HepG2 (cell line): ENCODE data around the gene FBXW2. TPM values are rescaled to one million over a fixed set of nuclear protein-coding genes. Genes with fewer than 3 reads are reported as not detected.

Experiments
- AKAP8 ChIP-seq: sonication (generic); formaldehyde crosslinking; IDR thresholded peaks from 2 replicates; pipeline ENCODE4 v1.5.1; 2020; ENCODE audit warnings: mild to moderate bottlenecking, missing genetic modification reagents
- ARID5B ChIP-seq: IDR thresholded peaks from 2 replicates; pipeline ENCODE4 v1.4.0; 2020; ENCODE audit warnings: mild to moderate bottlenecking, missing genetic modification reagents
- CENPBD1 ChIP-seq: sonication (generic); formaldehyde crosslinking; IDR thresholded peaks from 2 replicates; pipeline ENCODE4 v1.8.0; 2022; ENCODE audit warnings: missing genetic modification reagents, low read depth, mild to moderate bottlenecking, borderline replicate concordance
- DDIT3 ChIP-seq: sonication (generic); formaldehyde crosslinking; IDR thresholded peaks from 2 replicates; pipeline ENCODE4 v1.4.0; 2020; ENCODE audit warnings: mild to moderate bottlenecking, missing genetic modification reagents
- EZH2 ChIP-seq: conservative IDR thresholded peaks from 2 replicates; pipeline ENCODE4 v1.6.1; 2012; ENCODE audit warnings: mild to moderate bottlenecking, low read depth, low read length, moderate library complexity
- GMEB2 ChIP-seq: IDR thresholded peaks from 2 replicates; pipeline ENCODE4 v1.6.1; 2016; ENCODE audit warnings: missing biosample characterization, missing genetic modification reagents, low read depth
- HNF1B ChIP-seq: sonication (generic); formaldehyde crosslinking; IDR thresholded peaks from 2 replicates; pipeline ENCODE4 v1.5.1; 2020; ENCODE audit warnings: mild to moderate bottlenecking, moderate library complexity, missing genetic modification reagents
- KLF12 ChIP-seq: sonication (generic); formaldehyde crosslinking; IDR thresholded peaks from 2 replicates; pipeline ENCODE4 v1.4.0; 2020; ENCODE audit warnings: missing genetic modification reagents, borderline replicate concordance
- MTF2 ChIP-seq: sonication (generic); formaldehyde crosslinking; IDR thresholded peaks from 2 replicates; pipeline ENCODE4 v1.5.0; 2020; ENCODE audit warnings: missing genetic modification reagents, borderline replicate concordance
- MXD4 ChIP-seq: IDR thresholded peaks from 2 replicates; pipeline ENCODE4 v1.6.1; 2016; ENCODE audit warnings: mild to moderate bottlenecking, missing biosample characterization, missing genetic modification reagents
- PITX1 ChIP-seq: sonication (generic); formaldehyde crosslinking; IDR thresholded peaks from 2 replicates; pipeline ENCODE4 v1.5.1; 2020; ENCODE audit warnings: mild to moderate bottlenecking, missing genetic modification reagents
- RCOR2 ChIP-seq: IDR thresholded peaks from 2 replicates; pipeline ENCODE4 v1.6.1; 2016; ENCODE audit warnings: missing biosample characterization, missing genetic modification reagents
- RELA ChIP-seq: sonication (generic); formaldehyde crosslinking; IDR thresholded peaks from 2 replicates; pipeline ENCODE4 v1.4.0; 2020; ENCODE audit warnings: missing genetic modification reagents
- REST ChIP-seq, 2 experiments: IDR thresholded peaks; 2 replicates each; pipeline ENCODE4 v1.6.1; 2011 to 2012; ENCODE audit warnings: low read length in 2 of 2, borderline replicate concordance in 1 of 2, low read depth in 1 of 2, mild to moderate bottlenecking in 1 of 2, moderate library complexity in 1 of 2
- SRSF4 ChIP-seq: fragments of 200-400 bp; formaldehyde crosslinking; IDR thresholded peaks from one replicate; pipeline ENCODE4 v1.6.1; 2018; ENCODE audit warnings: mild to moderate bottlenecking, low read depth, low read length, moderate library complexity; ENCODE audit not compliant: poor library complexity, severe bottlenecking
- ZNF33B ChIP-seq: sonication (generic); formaldehyde crosslinking; IDR thresholded peaks from 2 replicates; pipeline ENCODE4 v1.5.1; 2020; ENCODE audit warnings: mild to moderate bottlenecking, missing genetic modification reagents
- ZNF570 ChIP-seq: sonication (generic); formaldehyde crosslinking; IDR thresholded peaks from 2 replicates; pipeline ENCODE4 v1.4.0; 2020; ENCODE audit warnings: mild to moderate bottlenecking, missing genetic modification reagents, borderline replicate concordance
- polyA plus RNA-seq, 8 experiments: library from polyadenylated mRNA; depleted of rRNA in 3 of 8; stranded (reverse) in 7 of 8; unstranded in 1 of 8; fragments of >200 nt; fragmentation: Illumina TruSeq in 4 of 8; extraction: Trizol in 4 of 8; gene quantifications; 2 replicates each; pipeline versions ENCODE4 v1.2.1 to v1.2.3, GENCODE V29; 2011 to 2016; ENCODE audit warnings: low read depth in 4 of 8, missing spikeins in 1 of 8, mixed read lengths in 1 of 8; ENCODE audit not compliant: insufficient read depth in 1 of 8
- total RNA-seq, 5 experiments: library from RNA; depleted of rRNA; stranded (reverse); fragments of >200 nt; fragmentation: Illumina TruSeq; extraction: Trizol; gene quantifications; 2 replicates each; pipeline ENCODE4 v1.2.3, GENCODE V29; 2016; ENCODE audit warnings: low read depth in 1 of 5

FBXW2 gene
- total and polyA plus RNA-seq, 2 of the 13 experiments (the other 11 are each of a cell fraction or from before 2014, with no cell fraction given), result 35.4 to 43.1 TPM

GRCh38 chr9:120735415-120736126 is 57.6 kb downstream of the FBXW2 start (continued):
- peak; percentile 90 for TF ChIP-seq ARID5B (CRISPR knock-in tag)
- no peak for TF ChIP-seq KLF12 (CRISPR knock-in tag)
- no peak for TF ChIP-seq RELA (CRISPR knock-in tag)
- no peak; the same call in 1 of the 2 replicates for TF ChIP-seq RCOR2 (CRISPR knock-in tag)
- TF ChIP-seq SRSF4, result no peak
- TF ChIP-seq MXD4 (CRISPR knock-in tag), result no peak
- no peak for TF ChIP-seq GMEB2 (CRISPR knock-in tag)
- no peak for TF ChIP-seq ZNF570 (CRISPR knock-in tag)
- TF ChIP-seq MTF2, result no peak
- TF ChIP-seq PITX1 (CRISPR knock-in tag), result no peak
- TF ChIP-seq REST (IDR thresholded peaks at IDR 0.05; ENCODE audit: borderline replicate concordance in 1 of 2, low read depth in 1 of 2, low read length in 2 of 2), result no peak
- TF ChIP-seq AKAP8 (CRISPR knock-in tag), result no peak
- TF ChIP-seq EZH2, result no peak
- no peak for TF ChIP-seq DDIT3 (CRISPR knock-in tag)
- TF ChIP-seq ZNF33B, result no peak
- TF ChIP-seq HNF1B (CRISPR knock-in tag), result no peak
- TF ChIP-seq CENPBD1 (CRISPR knock-in tag), result no peak
